HepG2 (cell line): ENCODE measurements around the gene CARMIL1. TPM values are rescaled to one million over a fixed set of nuclear protein-coding genes. Genes with fewer than 3 reads are reported as not detected.

ENCODE experiments used
- ATAC-seq: fragments of 200-7000 bp; cut with Tn5 transposase; 3 replicates; pipeline ENCODE4 v1.9.1; 2020; ENCODE audit warnings: mild to moderate bottlenecking, moderate library complexity
- BruUV-seq: library from RNA; stranded (reverse); fragments of 400-500 nt; replicated peaks from 2 replicates; lab custom pipeline; 2021; lab: Mats Ljungman, UMichigan
- CTCF ChIA-PET: fragments of 300-600 bp; formaldehyde crosslinking; extraction: SDS; loops from one replicate; lab custom pipeline; 2021; ENCODE audit warnings: low total read pairs, inconsistent platforms, low intra/inter-chr PET ratio; lab: Yijun Ruan, JAX
- POLR2A ChIA-PET: fragments of 350-600 bp; sonication (Branson Sonifier 250); formaldehyde crosslinking; loops from one replicate; lab custom pipeline; 2020; ENCODE audit warnings: antibody characterized with exemption, inconsistent platforms; lab: Yijun Ruan, JAX
- DNase-seq: peaks from one replicate; pipeline ENCODE4 v3.0.0-alpha.2; 2015; ENCODE audit warnings: low spot score
- FAIRE-seq: peaks from 3 replicates; lab custom pipeline; 2011; peaks lifted over from hg19 to GRCh38; lab: Jason Lieb, UNC
- H2AFZ ChIP-seq: one replicate; pipeline ENCODE4 v1.6.1; 2011; ENCODE audit warnings: low read length, inconsistent platforms
- H3K27ac ChIP-seq: fragments of 300-600 bp; 3 replicates; pipeline ENCODE4 v1.8.0; 2011; ENCODE audit warnings: mixed run types, mild to moderate bottlenecking, mixed read lengths, low read length, inconsistent platforms; ENCODE audit not compliant: insufficient read depth; ENCODE audit errors: extremely low read length
- H3K27me3 ChIP-seq, 2 experiments: fragments of 200-600 bp in 1 of 2; 2 replicates in 1 of 2; 3 replicates in 1 of 2; pipeline versions ENCODE4 v1.6.0 to v1.8.0; 2011; ENCODE audit warnings: low read length in 2 of 2, mild to moderate bottlenecking in 2 of 2, moderate library complexity in 2 of 2, inconsistent platforms in 1 of 2; ENCODE audit not compliant: insufficient read depth in 2 of 2, control insufficient read depth in 1 of 2
- H3K36me3 ChIP-seq, 2 experiments: fragments of 200-600 bp in 1 of 2; replicated peaks in 1 of 2; 2 replicates in 1 of 2; 3 replicates in 1 of 2; pipeline versions ENCODE4 v1.5.1 to v1.8.0; 2011; ENCODE audit warnings: low read length in 2 of 2, inconsistent platforms in 1 of 2; ENCODE audit not compliant: insufficient read depth in 2 of 2, control insufficient read depth in 1 of 2
- H3K4me1 ChIP-seq: 2 replicates; pipeline ENCODE4 v1.5.1; 2012; ENCODE audit warnings: low read length, inconsistent platforms; ENCODE audit not compliant: insufficient read depth
- H3K4me2 ChIP-seq: 2 replicates; pipeline ENCODE4 v1.6.0; 2011; ENCODE audit warnings: low read depth, low read length, inconsistent platforms
- H3K4me3 ChIP-seq, 3 experiments: fragments of 200-600 bp in 1 of 3; sonication (generic), shearing (Covaris generic) in 1 of 3; replicated peaks in 1 of 3; 2 replicates each; pipeline ENCODE4 v1.5.1; 2011 to 2016; ENCODE audit warnings: low read length in 3 of 3, inconsistent platforms in 2 of 3, low read depth in 2 of 3, mild to moderate bottlenecking in 2 of 3, control low read depth in 1 of 3, mixed read lengths in 1 of 3; ENCODE audit not compliant: insufficient read depth in 1 of 3
- H3K79me2 ChIP-seq: one replicate; pipeline ENCODE4 v1.6.1; 2011; ENCODE audit warnings: low read length, inconsistent platforms; ENCODE audit not compliant: insufficient read depth
- H3K9ac ChIP-seq: 2 replicates; pipeline ENCODE4 v1.6.0; 2011; ENCODE audit warnings: mild to moderate bottlenecking, low read depth, low read length, inconsistent platforms; ENCODE audit not compliant: insufficient read depth
- H3K9me3 ChIP-seq: 2 replicates; pipeline ENCODE4 v1.5.1; 2012; ENCODE audit warnings: mild to moderate bottlenecking, low read length
- H4K20me1 ChIP-seq: 2 replicates; pipeline ENCODE4 v1.6.0; 2011; ENCODE audit warnings: inconsistent platforms, mild to moderate bottlenecking, low read length, moderate library complexity; ENCODE audit not compliant: insufficient read depth
- ATF1 ChIP-seq: IDR thresholded peaks from 2 replicates; pipeline ENCODE4 v1.6.1; 2016; ENCODE audit warnings: mild to moderate bottlenecking, control low read depth
- BRCA1 ChIP-seq: sonication (generic); formaldehyde crosslinking; IDR thresholded peaks from 2 replicates; pipeline ENCODE4 v1.4.0; 2020; ENCODE audit warnings: missing genetic modification reagents
- CBX1 ChIP-seq: IDR thresholded peaks from one replicate; pipeline ENCODE4 v1.6.1; 2016; ENCODE audit warnings: antibody characterized with exemption, low read depth
- HNRNPLL ChIP-seq: fragments of 200-400 bp; formaldehyde crosslinking; IDR thresholded peaks from 2 replicates; pipeline ENCODE4 v1.6.1; 2017; ENCODE audit warnings: mild to moderate bottlenecking, low read depth, low read length; ENCODE audit not compliant: poor library complexity, severe bottlenecking
- MED8 ChIP-seq: sonication (generic); formaldehyde crosslinking; IDR thresholded peaks from 2 replicates; pipeline ENCODE4 v1.8.1; 2023; ENCODE audit warnings: mild to moderate bottlenecking, missing genetic modification reagents; ENCODE audit not compliant: insufficient replicate concordance
- NFKBIZ ChIP-seq: IDR thresholded peaks from 2 replicates; pipeline ENCODE4 v1.6.1; 2018; ENCODE audit warnings: missing genetic modification reagents, missing compliant biosample characterization
- RBM22 ChIP-seq: fragments of 200-400 bp; formaldehyde crosslinking; optimal IDR thresholded peaks from 2 replicates; pipeline ENCODE3; 2017; ENCODE audit warnings: mild to moderate bottlenecking, low read length, moderate library complexity
- REST ChIP-seq, 2 experiments: IDR thresholded peaks; 2 replicates each; pipeline ENCODE4 v1.6.1; 2011 to 2012; ENCODE audit warnings: low read length in 2 of 2, borderline replicate concordance in 1 of 2, low read depth in 1 of 2, mild to moderate bottlenecking in 1 of 2, moderate library complexity in 1 of 2
- ZNF570 ChIP-seq: sonication (generic); formaldehyde crosslinking; IDR thresholded peaks from 2 replicates; pipeline ENCODE4 v1.4.0; 2020; ENCODE audit warnings: mild to moderate bottlenecking, missing genetic modification reagents, borderline replicate concordance
- ZNF777 ChIP-seq: sonication (generic); formaldehyde crosslinking; IDR thresholded peaks from 2 replicates; pipeline ENCODE4 v1.4.0; 2020; ENCODE audit warnings: missing genetic modification reagents
- whole genome bisulfite sequencing: methylation state at CpG from one replicate; pipeline ENCODE4 v1.1.6; 2017; ENCODE audit warnings: low lambda C conversion rate; 5-methylcytosine and 5-hydroxymethylcytosine counted together
- in situ Hi-C: cut with HindIII; loops from 2 replicates; pipeline ENCODE4 v1.10.0; 2017; ENCODE audit warnings: low pct_unique_long_range_greater_than_20kb; ENCODE audit not compliant: extremely low pct_ligation_motif_present
- intact Hi-C: fragments of 100-400 bp; cut with micrococcal nuclease; formaldehyde crosslinking; loops from one replicate; pipeline ENCODE4 v1.10.0; 2022; ENCODE audit not compliant: unreplicated experiment
- polyA plus RNA-seq, 8 experiments: library from polyadenylated mRNA; depleted of rRNA in 3 of 8; stranded (reverse) in 7 of 8; unstranded in 1 of 8; fragments of >200 nt; fragmentation: Illumina TruSeq in 4 of 8; extraction: Trizol in 4 of 8; gene quantifications; 2 replicates each; pipeline versions ENCODE4 v1.2.1 to v1.2.3, GENCODE V29; 2011 to 2016; ENCODE audit warnings: low read depth in 4 of 8, missing spikeins in 1 of 8, mixed read lengths in 1 of 8; ENCODE audit not compliant: insufficient read depth in 1 of 8
- total RNA-seq, 5 experiments: library from RNA; depleted of rRNA; stranded (reverse); fragments of >200 nt; fragmentation: Illumina TruSeq; extraction: Trizol; gene quantifications; 2 replicates each; pipeline ENCODE4 v1.2.3, GENCODE V29; 2016; ENCODE audit warnings: low read depth in 1 of 5

The CARMIL1 gene
- total and polyA plus RNA-seq, 2 of the 13 experiments (the other 11 are each of a cell fraction or from before 2014, with no cell fraction given): 1.8 to 2.6 TPM

DNA sequence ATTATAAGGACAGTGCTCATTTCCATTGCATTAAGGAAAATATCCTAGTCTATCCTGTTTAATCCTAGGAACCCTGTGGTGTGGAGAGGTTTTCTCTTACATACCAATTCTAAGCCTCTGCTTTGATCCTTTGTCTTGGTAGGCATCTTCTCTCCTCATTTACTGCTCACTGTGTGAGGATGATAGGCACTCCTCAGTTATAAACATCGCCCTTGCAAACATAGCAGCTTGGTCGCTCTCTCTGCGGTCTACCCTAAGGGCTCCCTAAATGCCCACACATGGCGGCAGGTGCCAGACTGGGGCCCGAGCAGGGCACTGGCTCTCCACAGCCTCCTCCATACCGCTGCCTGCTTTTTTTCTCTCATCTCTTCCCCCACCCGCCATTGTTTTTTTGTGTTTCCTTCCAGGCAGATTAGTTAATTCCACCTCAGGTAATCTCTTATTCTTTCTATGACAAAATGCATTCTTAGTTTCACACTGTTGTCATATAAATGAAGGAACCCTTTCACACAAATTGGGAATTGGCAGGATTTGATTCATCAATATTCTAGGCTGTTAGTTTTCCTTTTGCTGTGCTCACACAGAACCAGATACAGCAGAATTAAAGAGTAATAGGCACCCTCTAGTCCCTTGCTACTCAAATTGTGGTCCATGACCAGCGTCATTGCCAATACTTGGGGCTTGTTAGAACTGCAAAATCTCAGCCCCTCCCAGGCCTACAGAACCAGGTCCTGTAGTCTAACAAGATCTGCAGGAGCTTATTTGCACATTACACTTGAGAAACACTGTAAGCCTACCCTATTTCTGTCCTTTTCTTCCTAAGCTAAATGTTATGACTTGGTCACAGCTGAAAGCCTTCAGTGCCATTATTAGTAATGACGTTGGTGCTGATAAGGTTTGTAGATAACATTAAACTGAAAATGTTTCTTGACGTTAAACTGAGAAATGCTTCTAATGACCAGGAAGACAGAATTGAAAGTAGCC, 36.3 kb downstream of the CARMIL1 start:
- no peaks in the 10 kb centered on the region for H3K36me3 ChIP-seq
- ATAC-seq: no peak
- FAIRE-seq: no peak
- no peaks in the 10 kb centered on the region for H3K27me3 ChIP-seq
- CTCF ChIA-PET: no interaction called here
- POLR2A ChIA-PET: no interaction called here
- no peaks in the 10 kb centered on the region for H3K4me1 ChIP-seq
- no peaks in the 10 kb centered on the region for H4K20me1 ChIP-seq
- no peak overlapping the region for H3K4me2 ChIP-seq
- no peak for TF ChIP-seq NFKBIZ
- no peak for TF ChIP-seq ZNF570
- TF ChIP-seq ZNF777 (CRISPR knock-in tag): no peak
- no peak for TF ChIP-seq MED8 (CRISPR knock-in tag)
- no peak for TF ChIP-seq HNRNPLL
- TF ChIP-seq BRCA1: no peak
- TF ChIP-seq REST (IDR thresholded peaks at IDR 0.05; ENCODE audit: borderline replicate concordance in 1 of 2, low read depth in 1 of 2, low read length in 2 of 2): no peak
- no peak for TF ChIP-seq ATF1
- TF ChIP-seq RBM22: no peak
- TF ChIP-seq CBX1: no peak
- in situ Hi-C loops: no loop called here
- BruUV-seq: no TSS peak
- DNase-seq: no peak
- H2AFZ ChIP-seq: no peak overlapping the region
- H3K4me3 ChIP-seq: no peak overlapping the region
- intact Hi-C loops: no loop called here
- H3K9ac ChIP-seq: no peak overlapping the region
- H3K9me3 ChIP-seq: no peaks in the 10 kb centered on the region
- WGBS: 63% methylated on average over 10 of the region's 10 CpGs
- no peaks in the 10 kb centered on the region for H3K79me2 ChIP-seq
- H3K27ac ChIP-seq: no peak overlapping the region
